ENCODE data around the gene GET4.

Gene GET4

DNA sequence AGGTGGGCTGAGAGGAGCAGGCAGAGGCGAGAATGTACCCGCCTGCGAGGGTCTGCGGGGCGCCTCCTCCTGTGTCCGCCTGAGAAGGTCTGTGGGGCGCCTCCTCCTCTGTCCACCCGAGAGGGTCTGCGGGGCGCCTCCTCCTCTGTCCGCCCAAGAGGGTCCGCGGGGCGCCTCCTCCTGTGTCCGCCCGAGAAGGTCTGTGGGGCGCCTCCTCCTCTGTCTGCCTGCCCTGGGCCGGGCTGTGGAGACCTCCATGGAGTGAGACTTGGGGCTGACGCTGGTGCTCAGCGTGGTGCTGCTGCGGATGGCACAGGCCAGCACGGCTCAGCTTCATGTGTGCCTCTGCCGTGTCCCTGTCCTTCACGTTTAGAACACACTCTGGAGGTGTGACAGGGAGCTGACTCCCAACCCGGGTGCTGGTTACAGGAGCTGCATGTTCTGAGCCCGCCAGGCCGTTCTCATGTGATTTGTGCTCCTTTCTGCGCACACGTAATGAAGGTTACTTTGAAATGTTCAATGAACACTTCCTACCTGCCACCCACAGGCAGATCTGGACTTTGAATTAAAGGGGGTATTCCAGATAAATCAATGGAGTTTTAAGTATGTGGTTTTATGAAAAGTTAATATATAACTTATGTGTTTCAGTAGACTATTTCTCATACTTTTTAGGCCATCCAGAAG, 20.5 kb upstream of the GET4 start:
- Histone ChIP-seq H3K27me3 (ENCODE audit: control insufficient read depth, insufficient read depth, low read length) (no peaks in the 10 kb centered on the region), H2AFZ (no peak overlapping the region), H3K9ac (no peak overlapping the region), H3K79me2 (peaks cover 15% of the 10 kb centered on the region), H3K4me3 (ENCODE audit: low read depth, low read length) (no peak overlapping the region), H3K4me2 (ENCODE audit: low read length) (no peak overlapping the region), H3K36me3 (ENCODE audit: control insufficient read depth, insufficient read depth, low read length) (no peaks in the 10 kb centered on the region), H3K27ac (no peak overlapping the region), H3K4me1 (no peaks in the 10 kb centered on the region), H3K9me3 (ENCODE audit: control insufficient read depth, low read length) (no peaks in the 10 kb centered on the region)
- TF ChIP-seq, protein P1, sequence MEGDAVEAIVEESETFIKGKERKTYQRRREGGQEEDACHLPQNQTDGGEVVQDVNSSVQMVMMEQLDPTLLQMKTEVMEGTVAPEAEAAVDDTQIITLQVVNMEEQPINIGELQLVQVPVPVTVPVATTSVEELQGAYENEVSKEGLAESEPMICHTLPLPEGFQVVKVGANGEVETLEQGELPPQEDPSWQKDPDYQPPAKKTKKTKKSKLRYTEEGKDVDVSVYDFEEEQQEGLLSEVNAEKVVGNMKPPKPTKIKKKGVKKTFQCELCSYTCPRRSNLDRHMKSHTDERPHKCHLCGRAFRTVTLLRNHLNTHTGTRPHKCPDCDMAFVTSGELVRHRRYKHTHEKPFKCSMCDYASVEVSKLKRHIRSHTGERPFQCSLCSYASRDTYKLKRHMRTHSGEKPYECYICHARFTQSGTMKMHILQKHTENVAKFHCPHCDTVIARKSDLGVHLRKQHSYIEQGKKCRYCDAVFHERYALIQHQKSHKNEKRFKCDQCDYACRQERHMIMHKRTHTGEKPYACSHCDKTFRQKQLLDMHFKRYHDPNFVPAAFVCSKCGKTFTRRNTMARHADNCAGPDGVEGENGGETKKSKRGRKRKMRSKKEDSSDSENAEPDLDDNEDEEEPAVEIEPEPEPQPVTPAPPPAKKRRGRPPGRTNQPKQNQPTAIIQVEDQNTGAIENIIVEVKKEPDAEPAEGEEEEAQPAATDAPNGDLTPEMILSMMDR (IDR thresholded peaks at IDR 0.05) = no peak

DNA sequence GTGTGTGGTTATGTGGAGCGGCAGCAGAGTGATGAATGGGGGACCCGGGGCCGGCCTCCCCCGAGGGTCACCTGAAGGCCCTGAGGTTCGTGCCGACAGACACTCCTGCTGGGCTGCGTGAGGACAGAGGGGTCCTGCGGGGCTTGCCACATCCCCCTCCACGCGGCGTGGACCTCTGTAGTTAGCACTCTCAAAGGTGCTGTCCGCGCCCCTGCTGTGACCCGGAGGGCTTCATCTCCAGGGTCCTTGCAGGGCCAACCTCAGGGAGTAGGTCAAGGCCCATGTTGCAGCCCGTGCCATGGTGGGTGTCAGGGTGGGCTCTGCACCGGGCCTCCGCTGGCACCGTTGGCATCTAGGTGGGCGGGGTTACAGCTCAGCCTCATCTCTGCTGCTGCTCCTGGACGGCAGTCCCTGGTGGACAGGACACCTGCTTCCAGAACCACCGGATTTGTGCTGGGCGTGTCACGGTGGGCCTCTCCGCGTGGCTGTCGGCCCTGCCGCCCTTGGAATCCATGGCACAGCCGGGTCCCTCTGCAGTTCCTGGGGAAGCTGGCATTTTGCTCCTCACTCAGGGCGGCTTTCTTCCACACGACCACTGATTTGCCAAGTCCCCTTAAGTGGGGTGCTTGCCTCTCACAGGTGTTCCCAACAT, 19.8 kb upstream of the GET4 start:
- Histone ChIP-seq H3K79me2 (peaks cover 15% of the 10 kb centered on the region), H3K9ac (no peak overlapping the region), H3K27me3 (ENCODE audit: control insufficient read depth, insufficient read depth, low read length) (no peaks in the 10 kb centered on the region), H3K4me1 (no peaks in the 10 kb centered on the region), H3K9me3 (ENCODE audit: control insufficient read depth, low read length) (no peaks in the 10 kb centered on the region), H2AFZ (no peak overlapping the region), H3K4me2 (ENCODE audit: low read length) (no peak overlapping the region), H3K4me3 (ENCODE audit: low read depth, low read length) (no peak overlapping the region), H3K36me3 (ENCODE audit: control insufficient read depth, insufficient read depth, low read length) (no peaks in the 10 kb centered on the region), H3K27ac (no peak overlapping the region)
- TF ChIP-seq, protein P1 (IDR thresholded peaks at IDR 0.05) = no peak

DNA sequence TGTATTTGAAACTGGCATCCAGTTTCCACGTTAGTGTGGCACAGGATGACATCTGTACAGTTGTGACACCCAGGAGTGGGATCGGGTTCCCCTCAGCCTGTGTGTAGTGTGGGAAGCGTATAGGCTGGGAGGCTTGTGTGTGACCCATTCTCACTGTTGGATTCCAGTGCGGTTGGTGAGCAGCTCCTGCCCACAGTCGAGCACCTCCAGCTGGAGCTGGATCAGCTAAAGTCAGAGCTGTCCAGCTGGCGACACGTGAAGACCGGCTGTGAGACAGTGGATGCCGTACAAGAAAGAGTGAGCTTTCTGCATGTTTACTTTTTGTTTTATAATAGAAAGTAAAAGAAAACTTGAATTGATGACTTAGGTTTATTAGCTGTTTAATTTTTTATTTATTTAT, 18.7 kb upstream of the GET4 start:
- Histone ChIP-seq H3K9ac (no peak overlapping the region), H3K79me2 (peaks cover 10% of the 10 kb centered on the region), H3K27ac (no peak overlapping the region), H3K36me3 (ENCODE audit: control insufficient read depth, insufficient read depth, low read length) (no peaks in the 10 kb centered on the region), H3K4me3 (ENCODE audit: low read depth, low read length) (no peak overlapping the region), H3K27me3 (ENCODE audit: control insufficient read depth, insufficient read depth, low read length) (no peaks in the 10 kb centered on the region), H3K9me3 (ENCODE audit: control insufficient read depth, low read length) (no peaks in the 10 kb centered on the region), H3K4me2 (ENCODE audit: low read length) (no peak overlapping the region), H2AFZ (no peak overlapping the region), H3K4me1 (no peaks in the 10 kb centered on the region)
- TF ChIP-seq, protein P1 (IDR thresholded peaks at IDR 0.05) = no peak

DNA sequence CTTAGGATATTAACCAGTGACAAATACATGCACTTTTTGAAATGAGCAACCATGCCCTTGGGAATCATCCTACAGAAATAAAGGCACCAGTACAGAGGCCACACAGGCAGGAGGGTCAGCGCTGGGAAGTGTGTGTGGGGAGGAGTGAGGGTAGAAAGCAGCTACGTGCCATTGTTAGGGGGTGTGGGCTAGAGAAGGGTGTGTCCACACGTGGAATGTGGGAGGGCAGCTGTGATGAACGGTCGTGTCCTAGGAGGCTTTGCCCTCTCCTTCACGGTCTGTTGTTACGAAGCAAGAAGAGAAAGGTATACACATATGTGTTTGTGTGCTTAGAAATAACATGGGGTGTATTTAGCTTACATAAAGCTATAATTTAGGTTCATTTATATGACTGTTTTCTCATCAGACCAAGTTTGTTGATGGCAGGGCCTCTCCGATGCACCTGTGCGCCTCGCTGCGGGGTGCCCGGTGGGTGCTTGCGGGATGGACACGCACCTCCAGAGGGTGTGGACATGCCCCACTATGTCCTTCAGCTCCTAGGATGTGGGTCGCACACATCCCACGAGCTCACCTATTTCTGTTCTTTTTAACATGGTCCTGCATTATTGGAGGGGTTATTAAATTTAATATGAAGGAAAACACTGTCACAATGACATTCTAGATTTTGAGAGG, 16.9 kb upstream of the GET4 start:
- H3K36me3 ChIP-seq (ENCODE audit: control insufficient read depth, insufficient read depth, low read length) = no peaks in the 10 kb centered on the region

More for the DNA sequence above, 16.9 kb upstream of the GET4 start:
- Histone ChIP-seq H3K79me2 (peaks cover 10% of the 10 kb centered on the region), H3K4me2 (ENCODE audit: low read length) (no peak overlapping the region), H3K4me1 (no peaks in the 10 kb centered on the region), H3K9ac (no peak overlapping the region), H2AFZ (no peak overlapping the region), H3K27ac (no peak overlapping the region), H3K27me3 (ENCODE audit: control insufficient read depth, insufficient read depth, low read length) (no peaks in the 10 kb centered on the region), H3K4me3 (ENCODE audit: low read depth, low read length) (no peak overlapping the region), H3K9me3 (ENCODE audit: control insufficient read depth, low read length) (no peaks in the 10 kb centered on the region)
- TF ChIP-seq, protein P1 (IDR thresholded peaks at IDR 0.05) = no peak

Data from parathyroid adenoma (tissue), 2 donors.